Measurements from ENCODE around the gene CSRP2. TPM values are rescaled to one million over a fixed set of nuclear protein-coding genes. Genes with fewer than 3 reads are reported as not detected.

Gene CSRP2
- total and polyA plus RNA-seq, 4 donors, result 3.7 to 38.0 (median 26.2) TPM

DNA sequence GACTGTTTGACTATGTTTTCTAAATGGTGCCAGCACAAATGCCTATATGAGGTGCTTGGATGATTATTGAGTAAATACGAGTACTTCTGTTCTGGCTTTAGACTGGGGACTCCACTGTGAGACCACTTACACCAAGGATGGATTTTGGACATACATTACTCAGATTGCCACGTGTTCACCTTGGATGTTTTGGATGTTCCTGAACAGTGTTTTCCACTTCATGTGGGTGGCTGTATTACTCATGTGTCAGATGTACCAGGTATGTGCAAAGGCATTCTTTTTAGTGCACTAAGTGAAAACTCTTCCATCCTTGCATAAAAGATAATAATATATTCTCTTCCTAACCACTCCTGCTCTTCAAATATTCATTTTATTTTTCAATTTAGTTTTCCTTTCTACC, 30.7 kb downstream of the CSRP2 start:
- Histone ChIP-seq H3K9ac (ENCODE audit: low read depth in 1 of 2, low read length in 2 of 2) (no peak overlapping the region), H3K4me1 (ENCODE audit: control insufficient read depth in 4 of 4, insufficient read depth in 4 of 4, low read length in 3 of 4) (peaks cover 0 to 6% (median 1%) of the 10 kb centered on the region in 4 donors), H3K9me3 (ENCODE audit: control insufficient read depth in 4 of 4, low read length in 3 of 4) (no peaks in the 10 kb centered on the region), H3K36me3 (ENCODE audit: control insufficient read depth in 4 of 4, insufficient read depth in 3 of 4, low read depth in 1 of 4, low read length in 3 of 4) (peaks cover 0 to 18% (median 10%) of the 10 kb centered on the region in 4 donors), H3K4me3 (ENCODE audit: low read depth in 1 of 3, low read length in 3 of 3) (no peak overlapping the region), H3K27me3 (ENCODE audit: control insufficient read depth in 4 of 4, insufficient read depth in 4 of 4, low read length in 3 of 4) (no peaks in the 10 kb centered on the region), H3K27ac (ENCODE audit: low read depth in 1 of 2, low read length in 2 of 2) (no peak overlapping the region)
- TF ChIP-seq, protein P1, sequence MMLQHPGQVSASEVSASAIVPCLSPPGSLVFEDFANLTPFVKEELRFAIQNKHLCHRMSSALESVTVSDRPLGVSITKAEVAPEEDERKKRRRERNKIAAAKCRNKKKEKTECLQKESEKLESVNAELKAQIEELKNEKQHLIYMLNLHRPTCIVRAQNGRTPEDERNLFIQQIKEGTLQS (IDR thresholded peaks at IDR 0.05), result no peak
- TF ChIP-seq GABPA (IDR thresholded peaks at IDR 0.05 in 1 of 2, conservative IDR thresholded peaks at IDR 0.05 in 1 of 2) (no peak), YY1 (IDR thresholded peaks at IDR 0.05) (no peak), TAF1 (conservative IDR thresholded peaks at IDR 0.05) (no peak), NR2F2 (IDR thresholded peaks at IDR 0.05) (no peak), RXRA (IDR thresholded peaks at IDR 0.05) (no peak), EGR1 (IDR thresholded peaks at IDR 0.05; ENCODE audit: low read depth in 2 of 2) (no peak), RAD21 (IDR thresholded peaks at IDR 0.05) (no peak), HNF4A (conservative IDR thresholded peaks at IDR 0.05) (no peak)
- TF ChIP-seq, protein P2, sequence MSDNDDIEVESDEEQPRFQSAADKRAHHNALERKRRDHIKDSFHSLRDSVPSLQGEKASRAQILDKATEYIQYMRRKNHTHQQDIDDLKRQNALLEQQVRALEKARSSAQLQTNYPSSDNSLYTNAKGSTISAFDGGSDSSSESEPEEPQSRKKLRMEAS (IDR thresholded peaks at IDR 0.05), result no peak
- TF ChIP-seq, protein P3, sequence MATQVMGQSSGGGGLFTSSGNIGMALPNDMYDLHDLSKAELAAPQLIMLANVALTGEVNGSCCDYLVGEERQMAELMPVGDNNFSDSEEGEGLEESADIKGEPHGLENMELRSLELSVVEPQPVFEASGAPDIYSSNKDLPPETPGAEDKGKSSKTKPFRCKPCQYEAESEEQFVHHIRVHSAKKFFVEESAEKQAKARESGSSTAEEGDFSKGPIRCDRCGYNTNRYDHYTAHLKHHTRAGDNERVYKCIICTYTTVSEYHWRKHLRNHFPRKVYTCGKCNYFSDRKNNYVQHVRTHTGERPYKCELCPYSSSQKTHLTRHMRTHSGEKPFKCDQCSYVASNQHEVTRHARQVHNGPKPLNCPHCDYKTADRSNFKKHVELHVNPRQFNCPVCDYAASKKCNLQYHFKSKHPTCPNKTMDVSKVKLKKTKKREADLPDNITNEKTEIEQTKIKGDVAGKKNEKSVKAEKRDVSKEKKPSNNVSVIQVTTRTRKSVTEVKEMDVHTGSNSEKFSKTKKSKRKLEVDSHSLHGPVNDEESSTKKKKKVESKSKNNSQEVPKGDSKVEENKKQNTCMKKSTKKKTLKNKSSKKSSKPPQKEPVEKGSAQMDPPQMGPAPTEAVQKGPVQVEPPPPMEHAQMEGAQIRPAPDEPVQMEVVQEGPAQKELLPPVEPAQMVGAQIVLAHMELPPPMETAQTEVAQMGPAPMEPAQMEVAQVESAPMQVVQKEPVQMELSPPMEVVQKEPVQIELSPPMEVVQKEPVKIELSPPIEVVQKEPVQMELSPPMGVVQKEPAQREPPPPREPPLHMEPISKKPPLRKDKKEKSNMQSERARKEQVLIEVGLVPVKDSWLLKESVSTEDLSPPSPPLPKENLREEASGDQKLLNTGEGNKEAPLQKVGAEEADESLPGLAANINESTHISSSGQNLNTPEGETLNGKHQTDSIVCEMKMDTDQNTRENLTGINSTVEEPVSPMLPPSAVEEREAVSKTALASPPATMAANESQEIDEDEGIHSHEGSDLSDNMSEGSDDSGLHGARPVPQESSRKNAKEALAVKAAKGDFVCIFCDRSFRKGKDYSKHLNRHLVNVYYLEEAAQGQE (IDR thresholded peaks at IDR 0.05), result no peak
- 96% methylated on average over 2 of the region's 2 CpGs for WGBS
- no peak for DNase-seq (ENCODE audit: low spot score)

DNA sequence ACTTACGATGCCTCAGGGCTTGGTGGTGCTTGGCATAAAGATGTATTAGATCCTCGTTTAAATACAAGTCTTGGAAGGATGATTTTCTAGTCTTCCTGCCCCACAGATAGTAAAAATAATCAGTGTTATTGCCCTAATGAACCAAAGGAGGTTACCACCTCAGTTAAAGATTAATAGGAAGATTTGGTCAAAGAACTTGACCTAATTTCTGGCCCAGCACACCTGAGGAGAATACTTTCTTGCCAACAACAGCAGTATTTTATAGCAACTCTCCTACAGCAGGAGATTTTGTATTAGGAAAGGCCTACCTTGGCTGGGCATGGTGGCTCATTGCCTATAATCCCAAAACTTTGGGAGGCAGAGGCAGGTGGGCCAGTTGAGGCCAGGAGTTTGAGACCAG, 31.6 kb downstream of the CSRP2 start:
- DNase-seq (ENCODE audit: low spot score), result no peak
- no peak for TF ChIP-seq JUND (IDR thresholded peaks at IDR 0.05)
- TF ChIP-seq RAD21 (IDR thresholded peaks at IDR 0.05), result no peak
- TF ChIP-seq EGR1 (IDR thresholded peaks at IDR 0.05; ENCODE audit: low read depth in 2 of 2), result no peak
- TF ChIP-seq YY1 (IDR thresholded peaks at IDR 0.05), result no peak
- TF ChIP-seq, protein P4, sequence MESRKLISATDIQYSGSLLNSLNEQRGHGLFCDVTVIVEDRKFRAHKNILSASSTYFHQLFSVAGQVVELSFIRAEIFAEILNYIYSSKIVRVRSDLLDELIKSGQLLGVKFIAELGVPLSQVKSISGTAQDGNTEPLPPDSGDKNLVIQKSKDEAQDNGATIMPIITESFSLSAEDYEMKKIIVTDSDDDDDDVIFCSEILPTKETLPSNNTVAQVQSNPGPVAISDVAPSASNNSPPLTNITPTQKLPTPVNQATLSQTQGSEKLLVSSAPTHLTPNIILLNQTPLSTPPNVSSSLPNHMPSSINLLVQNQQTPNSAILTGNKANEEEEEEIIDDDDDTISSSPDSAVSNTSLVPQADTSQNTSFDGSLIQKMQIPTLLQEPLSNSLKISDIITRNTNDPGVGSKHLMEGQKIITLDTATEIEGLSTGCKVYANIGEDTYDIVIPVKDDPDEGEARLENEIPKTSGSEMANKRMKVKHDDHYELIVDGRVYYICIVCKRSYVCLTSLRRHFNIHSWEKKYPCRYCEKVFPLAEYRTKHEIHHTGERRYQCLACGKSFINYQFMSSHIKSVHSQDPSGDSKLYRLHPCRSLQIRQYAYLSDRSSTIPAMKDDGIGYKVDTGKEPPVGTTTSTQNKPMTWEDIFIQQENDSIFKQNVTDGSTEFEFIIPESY (IDR thresholded peaks at IDR 0.05), result no peak
- TF ChIP-seq, protein P5, sequence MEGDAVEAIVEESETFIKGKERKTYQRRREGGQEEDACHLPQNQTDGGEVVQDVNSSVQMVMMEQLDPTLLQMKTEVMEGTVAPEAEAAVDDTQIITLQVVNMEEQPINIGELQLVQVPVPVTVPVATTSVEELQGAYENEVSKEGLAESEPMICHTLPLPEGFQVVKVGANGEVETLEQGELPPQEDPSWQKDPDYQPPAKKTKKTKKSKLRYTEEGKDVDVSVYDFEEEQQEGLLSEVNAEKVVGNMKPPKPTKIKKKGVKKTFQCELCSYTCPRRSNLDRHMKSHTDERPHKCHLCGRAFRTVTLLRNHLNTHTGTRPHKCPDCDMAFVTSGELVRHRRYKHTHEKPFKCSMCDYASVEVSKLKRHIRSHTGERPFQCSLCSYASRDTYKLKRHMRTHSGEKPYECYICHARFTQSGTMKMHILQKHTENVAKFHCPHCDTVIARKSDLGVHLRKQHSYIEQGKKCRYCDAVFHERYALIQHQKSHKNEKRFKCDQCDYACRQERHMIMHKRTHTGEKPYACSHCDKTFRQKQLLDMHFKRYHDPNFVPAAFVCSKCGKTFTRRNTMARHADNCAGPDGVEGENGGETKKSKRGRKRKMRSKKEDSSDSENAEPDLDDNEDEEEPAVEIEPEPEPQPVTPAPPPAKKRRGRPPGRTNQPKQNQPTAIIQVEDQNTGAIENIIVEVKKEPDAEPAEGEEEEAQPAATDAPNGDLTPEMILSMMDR (IDR thresholded peaks at IDR 0.05; ENCODE audit: low read depth, low read length, missing input control), result no peak
- no peak for TF ChIP-seq HNF4A (conservative IDR thresholded peaks at IDR 0.05)
- TF ChIP-seq, protein P1 (IDR thresholded peaks at IDR 0.05), result no peak
- TF ChIP-seq SP1 (IDR thresholded peaks at IDR 0.05), result no peak
- no peak for TF ChIP-seq TAF1 (conservative IDR thresholded peaks at IDR 0.05)
- TF ChIP-seq RXRA (IDR thresholded peaks at IDR 0.05), result no peak
- TF ChIP-seq, protein P2 (IDR thresholded peaks at IDR 0.05), result no peak
- TF ChIP-seq GABPA (IDR thresholded peaks at IDR 0.05 in 1 of 2, conservative IDR thresholded peaks at IDR 0.05 in 1 of 2), result no peak
- peaks cover 0 to 6% (median 1%) of the 10 kb centered on the region in 4 donors for H3K4me1 ChIP-seq (ENCODE audit: control insufficient read depth in 4 of 4, insufficient read depth in 4 of 4, low read length in 3 of 4)
- H3K4me3 ChIP-seq (ENCODE audit: low read depth in 1 of 3, low read length in 3 of 3), result no peak overlapping the region
- WGBS, result 75% methylated on average over 2 of the region's 2 CpGs
- peaks cover 0 to 21% (median 11%) of the 10 kb centered on the region in 4 donors for H3K36me3 ChIP-seq (ENCODE audit: control insufficient read depth in 4 of 4, insufficient read depth in 3 of 4, low read depth in 1 of 4, low read length in 3 of 4)
- no peaks in the 10 kb centered on the region for H3K27me3 ChIP-seq (ENCODE audit: control insufficient read depth in 4 of 4, insufficient read depth in 4 of 4, low read length in 3 of 4)
- no peak overlapping the region for H3K9ac ChIP-seq (ENCODE audit: low read depth in 1 of 2, low read length in 2 of 2)
- no peaks in the 10 kb centered on the region for H3K9me3 ChIP-seq (ENCODE audit: control insufficient read depth in 4 of 4, low read length in 3 of 4)
- H3K27ac ChIP-seq (ENCODE audit: low read depth in 1 of 2, low read length in 2 of 2), result no peak overlapping the region

All from liver (tissue), 9 donors.